GM12892 (cell line): Measurements from ENCODE around the gene SMPX.

Source experiments
- POLR2A ChIP-seq: IDR thresholded peaks from 2 replicates; pipeline ENCODE4 v1.6.1; 2011; ENCODE audit warnings: low read depth, low read length, control low read depth
- POLR2AphosphoS5 ChIP-seq: IDR thresholded peaks from 2 replicates; pipeline ENCODE4 v1.6.1; 2011; ENCODE audit warnings: low read depth, low read length, control low read depth

DNA sequence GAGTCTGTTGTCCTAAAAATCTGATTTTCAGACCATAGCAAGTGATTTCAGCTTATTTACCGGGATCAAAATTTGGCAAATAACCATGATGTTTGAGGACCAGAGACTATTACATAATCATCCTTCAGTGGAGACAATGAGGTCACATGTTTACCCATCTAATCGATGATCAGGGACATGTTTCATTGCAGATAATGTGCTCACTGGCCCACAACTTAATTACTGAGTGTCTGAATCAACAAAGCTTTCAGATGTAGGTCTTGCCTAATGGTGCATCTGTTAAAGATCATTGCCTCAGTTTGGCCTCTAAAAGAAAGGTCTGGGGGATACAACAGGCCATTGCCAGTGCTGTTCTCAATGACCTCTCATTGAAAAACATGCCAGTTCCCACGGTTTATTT is 56.9 kb downstream of the SMPX start:
- no peak for TF ChIP-seq POLR2A
- TF ChIP-seq POLR2AphosphoS5 = no peak
